ENCODE results near the gene INSRR.

DNA sequence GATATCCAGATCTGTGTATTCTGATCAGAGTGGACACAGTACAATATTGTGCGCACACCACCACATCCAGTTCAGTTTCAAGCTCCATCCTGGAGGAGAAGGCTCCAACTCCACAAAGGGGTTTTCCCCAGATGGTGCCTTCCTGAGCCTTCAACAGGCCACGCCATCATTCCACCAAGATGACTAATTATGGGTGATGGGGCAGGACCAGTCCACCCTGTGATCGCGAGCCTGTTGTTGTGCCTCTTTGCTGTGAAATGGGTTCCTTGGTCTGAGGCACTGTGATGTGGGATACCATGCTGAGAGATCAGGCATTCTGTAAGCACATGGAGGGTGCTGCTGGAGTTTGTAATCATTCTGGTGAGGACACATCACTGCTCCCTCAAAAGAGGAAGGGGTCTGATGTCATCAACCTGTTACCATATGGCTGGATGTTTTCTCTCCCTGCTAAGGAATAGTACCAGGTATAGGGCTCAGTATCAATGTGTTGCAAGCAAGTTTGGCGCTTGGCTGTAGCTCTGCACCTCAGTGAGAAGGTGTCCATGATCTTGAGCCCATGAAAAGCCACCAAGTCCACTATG lies 35.6 kb downstream of the INSRR start:
- no peak for TF ChIP-seq GABPA (IDR thresholded peaks at IDR 0.05 in 1 of 2, conservative IDR thresholded peaks at IDR 0.05 in 1 of 2)
- TF ChIP-seq, protein P1, sequence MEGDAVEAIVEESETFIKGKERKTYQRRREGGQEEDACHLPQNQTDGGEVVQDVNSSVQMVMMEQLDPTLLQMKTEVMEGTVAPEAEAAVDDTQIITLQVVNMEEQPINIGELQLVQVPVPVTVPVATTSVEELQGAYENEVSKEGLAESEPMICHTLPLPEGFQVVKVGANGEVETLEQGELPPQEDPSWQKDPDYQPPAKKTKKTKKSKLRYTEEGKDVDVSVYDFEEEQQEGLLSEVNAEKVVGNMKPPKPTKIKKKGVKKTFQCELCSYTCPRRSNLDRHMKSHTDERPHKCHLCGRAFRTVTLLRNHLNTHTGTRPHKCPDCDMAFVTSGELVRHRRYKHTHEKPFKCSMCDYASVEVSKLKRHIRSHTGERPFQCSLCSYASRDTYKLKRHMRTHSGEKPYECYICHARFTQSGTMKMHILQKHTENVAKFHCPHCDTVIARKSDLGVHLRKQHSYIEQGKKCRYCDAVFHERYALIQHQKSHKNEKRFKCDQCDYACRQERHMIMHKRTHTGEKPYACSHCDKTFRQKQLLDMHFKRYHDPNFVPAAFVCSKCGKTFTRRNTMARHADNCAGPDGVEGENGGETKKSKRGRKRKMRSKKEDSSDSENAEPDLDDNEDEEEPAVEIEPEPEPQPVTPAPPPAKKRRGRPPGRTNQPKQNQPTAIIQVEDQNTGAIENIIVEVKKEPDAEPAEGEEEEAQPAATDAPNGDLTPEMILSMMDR (IDR thresholded peaks at IDR 0.05; ENCODE audit: low read depth, low read length, missing input control): no peak
- TF ChIP-seq ZBTB33 (IDR thresholded peaks at IDR 0.05): no peak
- no peak for TF ChIP-seq EGR1 (IDR thresholded peaks at IDR 0.05; ENCODE audit: low read depth in 2 of 2)
- TF ChIP-seq FOXA1 (IDR thresholded peaks at IDR 0.05): no peak
- no peak for TF ChIP-seq RXRA (IDR thresholded peaks at IDR 0.05)
- no peak for TF ChIP-seq ATF3 (IDR thresholded peaks at IDR 0.05)
